Right lobe of liver (tissue), 6 donors: ENCODE results near the gene DDI2. TPM values are rescaled to one million over a fixed set of nuclear protein-coding genes. Genes with fewer than 3 reads are reported as not detected.

Source experiments
- ATAC-seq, 4 donors: fragments of 200-7000 bp; cut with Tn5 transposase; one replicate each; pipeline ENCODE4 v1.9.1; 2020; ENCODE audit warnings: mild to moderate bottlenecking in 4 of 4, moderate library complexity in 4 of 4
- DNase-seq, 3 donors: peaks; one replicate each; pipeline ENCODE4 v3.0.0-alpha.2; 2020
- H3K27ac ChIP-seq, 3 donors: fragments of 200-600 bp; one replicate each; pipeline ENCODE4 v1.8.0; 2022
- H3K27me3 ChIP-seq, 2 donors: fragments of 200-600 bp; one replicate each; pipeline ENCODE4 v1.8.0; 2022
- H3K36me3 ChIP-seq, 4 donors: fragments of 200-600 bp; sonication (generic) in 1 of 4; one replicate each; pipeline versions ENCODE4 v1.5.1 to v1.8.0; 2017 to 2022; ENCODE audit warnings: control low read depth in 1 of 4
- H3K4me1 ChIP-seq, 4 donors: fragments of 200-600 bp; sonication (generic) in 1 of 4; one replicate each; pipeline versions ENCODE4 v1.5.1 to v1.8.0; 2017 to 2022; ENCODE audit warnings: control low read depth in 1 of 4
- H3K4me3 ChIP-seq, 3 donors: fragments of 200-600 bp; one replicate each; pipeline ENCODE4 v1.8.0; 2022
- H3K9me3 ChIP-seq, 4 donors: fragments of 200-600 bp; sonication (generic) in 1 of 4; one replicate each; pipeline versions ENCODE4 v1.5.1 to v1.8.0; 2017 to 2022; ENCODE audit warnings: control low read depth in 1 of 4
- CTCF ChIP-seq, 4 donors: fragments of 200-600 bp in 3 of 4; fragments of 450-650 bp in 1 of 4; IDR thresholded peaks; one replicate each; pipeline versions ENCODE4 v1.5.1 to v1.8.0; 2016 to 2022; ENCODE audit warnings: antibody characterized with exemption in 4 of 4, mild to moderate bottlenecking in 2 of 4
- POLR2A ChIP-seq: fragments of 450-650 bp; IDR thresholded peaks from one replicate; pipeline ENCODE4 v1.6.1; 2017; ENCODE audit warnings: antibody characterized with exemption, mild to moderate bottlenecking
- WGBS: methylation state at CpG from one replicate; pipeline ENCODE4 v1.1.6; 2018; ENCODE audit warnings: low coverage, low lambda C conversion rate; ENCODE audit not compliant: insufficient coverage; ENCODE audit errors: missing lambda C conversion rate; 5-methylcytosine and 5-hydroxymethylcytosine counted together
- intact Hi-C, 2 donors: fragments of 100-400 bp; cut with DNase I; formaldehyde crosslinking; loops; one replicate each; pipeline versions ENCODE4 v1.11.2 to v1.14.1; 2022
- total RNA-seq, 6 experiments: library from RNA; depleted of rRNA in 2 of 6; stranded (reverse); fragments of >200 nt in 2 of 6; fragmentation: NEBNext Ultra II Directional in 3 of 6; extraction: Animal tissue kit (Norgen Biotek cat#: 25700) in 3 of 6; gene quantifications; one replicate each; pipeline versions ENCODE4 v1.1.0 to v1.2.4, GENCODE V29; 2016 to 2023
- donor health status: DM: no; HTN: yes; CAD: no.
- donor health status: DM: no; HTN: no; CAD: no.
- donor health status: DM: no; HTN: no; CAD: no.
- donor health status: DM: no; HTN: yes; CAD: no.
- donor health status: DM: no; HTN: yes; CAD: no.

The DDI2 gene
- total RNA-seq, 6 experiments from 2014 or later: 24.9 to 70.0 (median 42.9) TPM

GRCh38 chr1:15687446-15687845, 70.2 kb downstream of the DDI2 start:
- no peak overlapping the region for H3K27ac ChIP-seq
- H3K4me1 ChIP-seq: peaks cover 0 to 11% (median 6%) of the 10 kb centered on the region in 4 donors
- WGBS: 90% methylated on average over 2 of the region's 2 CpGs
- no peaks in the 10 kb centered on the region for H3K36me3 ChIP-seq
- ATAC-seq (no peak), DNase-seq (no peak)
- intact Hi-C loops: no loop called here
- H3K4me3 ChIP-seq: no peak overlapping the region
- no peaks in the 10 kb centered on the region for H3K9me3 ChIP-seq
- H3K27me3 ChIP-seq: no peaks in the 10 kb centered on the region
- TF ChIP-seq POLR2A (no peak), CTCF (IDR thresholded peaks at IDR 0.05) (no peak)

GRCh38 chr1:15690317-15690716, 73.1 kb downstream of the DDI2 start:
- TF ChIP-seq POLR2A: no peak
- TF ChIP-seq CTCF (IDR thresholded peaks at IDR 0.05): no peak
- 98% methylated on average over 6 of the region's 6 CpGs for WGBS
- DNase-seq (no peak), ATAC-seq (no peak)
- intact Hi-C loops: no loop called here
- H3K36me3 ChIP-seq: no peaks in the 10 kb centered on the region
- no peaks in the 10 kb centered on the region for H3K27me3 ChIP-seq
- no peak overlapping the region for H3K27ac ChIP-seq
- H3K9me3 ChIP-seq: no peaks in the 10 kb centered on the region
- no peak overlapping the region for H3K4me3 ChIP-seq
- H3K4me1 ChIP-seq: peaks cover 0 to 10% (median 4%) of the 10 kb centered on the region in 4 donors

DNA sequence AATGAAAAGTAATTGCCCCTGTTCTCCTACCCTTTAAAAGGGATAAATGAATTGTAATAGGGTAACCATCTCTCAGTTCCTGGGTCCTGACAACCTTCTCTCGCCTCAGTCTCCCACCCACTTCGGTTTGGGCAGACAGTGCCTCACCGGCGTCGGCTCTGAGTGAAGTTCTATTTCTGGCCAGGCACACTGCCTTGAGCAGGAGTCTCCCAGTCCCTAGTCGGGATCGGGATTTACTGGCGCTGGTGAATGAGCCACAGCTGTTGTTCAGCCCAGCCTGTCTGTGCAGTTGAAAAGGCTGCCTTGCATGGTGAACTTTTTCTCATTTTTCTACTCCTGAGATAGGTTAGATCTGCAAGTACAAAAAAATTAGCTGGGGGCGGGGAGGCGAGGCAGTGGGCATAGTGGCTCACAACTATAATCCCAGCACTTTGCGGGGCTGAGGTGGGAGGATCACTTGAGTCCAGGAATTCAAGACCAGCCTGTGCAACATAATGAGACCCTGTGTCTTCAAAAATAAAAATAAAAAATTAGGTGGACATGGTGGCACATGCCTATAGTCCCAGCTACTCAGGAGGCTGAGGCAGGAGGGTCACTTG, 74.3 kb downstream of the DDI2 start:
- Histone ChIP-seq H3K27me3 (no peaks in the 10 kb centered on the region), H3K9me3 (no peaks in the 10 kb centered on the region), H3K27ac (no peak overlapping the region), H3K4me1 (peaks cover 0 to 4% (median 2%) of the 10 kb centered on the region in 4 donors), H3K36me3 (no peaks in the 10 kb centered on the region), H3K4me3 (no peak overlapping the region)
- WGBS: 77% methylated on average over 10 of the region's 11 CpGs
- TF ChIP-seq POLR2A (no peak), CTCF (IDR thresholded peaks at IDR 0.05) (no peak)
- intact Hi-C loops: no loop called here
- ATAC-seq (no peak), DNase-seq (no peak)

DNA sequence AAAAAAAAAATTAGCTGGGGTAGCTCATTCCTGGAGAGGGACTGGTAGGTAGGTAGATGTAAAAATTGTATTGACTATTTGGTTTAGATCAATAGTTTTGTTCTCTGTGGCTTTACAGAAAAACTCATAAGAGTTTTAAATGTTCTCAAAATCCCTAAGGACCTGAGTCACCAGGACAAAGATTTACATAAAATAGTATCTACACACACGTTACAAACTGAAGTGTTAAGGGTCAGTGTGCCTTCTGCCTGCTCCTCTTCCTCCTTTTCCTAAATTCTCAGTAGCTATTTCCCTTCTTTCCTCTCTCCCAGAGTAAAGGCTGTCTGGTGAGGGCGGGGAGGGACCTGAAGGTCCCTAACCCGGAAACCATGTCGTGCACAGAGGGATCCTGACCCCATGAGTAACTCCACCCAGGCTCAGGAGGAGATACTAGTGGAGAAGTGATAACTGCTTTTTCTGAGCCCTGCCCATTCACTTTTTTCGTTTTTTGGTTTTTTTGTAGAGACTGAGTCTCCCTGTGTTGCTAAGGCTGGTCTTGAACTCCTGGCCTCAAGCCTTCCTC, 74.9 kb downstream of the DDI2 start:
- peaks cover 0 to 4% (median 2%) of the 10 kb centered on the region in 4 donors for H3K4me1 ChIP-seq
- TF ChIP-seq CTCF (IDR thresholded peaks at IDR 0.05) (no peak), POLR2A (no peak)
- intact Hi-C loops: no loop called here
- 38% methylated on average over 5 of the region's 5 CpGs for WGBS
- ATAC-seq: peak; percentile 68 to 84 (median 78)
- H3K27me3 ChIP-seq: no peaks in the 10 kb centered on the region
- H3K36me3 ChIP-seq: no peaks in the 10 kb centered on the region
- DNase-seq: no peak
- no peaks in the 10 kb centered on the region for H3K9me3 ChIP-seq
- H3K27ac ChIP-seq: no peak overlapping the region
- no peak overlapping the region for H3K4me3 ChIP-seq
